RWPE1 (cell line): Measurements from ENCODE around the gene ASCC2.
A peak's percentile ranks its signal among the peaks of the same experiment; 100 is the strongest.

Experiments used
- CTCF ChIA-PET: fragments of 350-600 bp; sonication (Branson Sonifier 250); formaldehyde crosslinking; extraction: SDS; loops from one replicate; lab custom pipeline; 2021; lab: Yijun Ruan, JAX
- POLR2A ChIA-PET: fragments of 400-600 bp; formaldehyde crosslinking; extraction: SDS; loops from one replicate; lab custom pipeline; 2020; ENCODE audit warnings: antibody characterized with exemption; ENCODE audit not compliant: low non-redundant PET; lab: Yijun Ruan, JAX
- DNase-seq: peaks from one replicate; pipeline ENCODE4 v3.0.0; 2012; ENCODE audit warnings: low spot score
- H3K27ac ChIP-seq: fragments of 450-650 bp; 2 replicates; pipeline ENCODE4 v1.5.1; 2017
- TF ChIP-seq, protein P1 (sequence below): fragments of 450-650 bp; conservative IDR thresholded peaks from 2 replicates; pipeline ENCODE4 v1.5.1; 2017; ENCODE audit warnings: low read depth, mild to moderate bottlenecking

ASCC2 gene

DNA sequence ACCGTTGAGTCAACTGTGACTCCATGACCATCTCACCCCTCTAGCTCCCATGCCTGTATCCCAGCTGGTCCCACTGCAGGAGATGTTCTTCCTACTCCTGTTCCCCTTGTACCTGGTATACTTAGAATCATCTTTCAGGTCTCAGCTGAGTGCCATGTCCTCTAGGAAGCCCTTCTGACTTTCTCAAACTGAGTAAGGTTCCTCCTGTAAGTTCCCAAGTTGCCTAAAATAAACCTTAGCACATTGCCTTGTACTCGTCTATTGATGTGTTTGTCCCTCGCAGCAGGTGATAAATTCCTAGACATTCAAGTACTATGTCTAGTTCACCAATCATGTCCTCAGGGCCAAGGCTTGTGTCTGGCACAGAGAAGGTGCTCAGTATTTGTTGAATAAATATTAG, 18.4 kb upstream of the ASCC2 start:
- TF ChIP-seq, protein P1, sequence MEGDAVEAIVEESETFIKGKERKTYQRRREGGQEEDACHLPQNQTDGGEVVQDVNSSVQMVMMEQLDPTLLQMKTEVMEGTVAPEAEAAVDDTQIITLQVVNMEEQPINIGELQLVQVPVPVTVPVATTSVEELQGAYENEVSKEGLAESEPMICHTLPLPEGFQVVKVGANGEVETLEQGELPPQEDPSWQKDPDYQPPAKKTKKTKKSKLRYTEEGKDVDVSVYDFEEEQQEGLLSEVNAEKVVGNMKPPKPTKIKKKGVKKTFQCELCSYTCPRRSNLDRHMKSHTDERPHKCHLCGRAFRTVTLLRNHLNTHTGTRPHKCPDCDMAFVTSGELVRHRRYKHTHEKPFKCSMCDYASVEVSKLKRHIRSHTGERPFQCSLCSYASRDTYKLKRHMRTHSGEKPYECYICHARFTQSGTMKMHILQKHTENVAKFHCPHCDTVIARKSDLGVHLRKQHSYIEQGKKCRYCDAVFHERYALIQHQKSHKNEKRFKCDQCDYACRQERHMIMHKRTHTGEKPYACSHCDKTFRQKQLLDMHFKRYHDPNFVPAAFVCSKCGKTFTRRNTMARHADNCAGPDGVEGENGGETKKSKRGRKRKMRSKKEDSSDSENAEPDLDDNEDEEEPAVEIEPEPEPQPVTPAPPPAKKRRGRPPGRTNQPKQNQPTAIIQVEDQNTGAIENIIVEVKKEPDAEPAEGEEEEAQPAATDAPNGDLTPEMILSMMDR, result no peak
- no peak overlapping the region for H3K27ac ChIP-seq
- ChIA-PET CTCF (no interaction called here), POLR2A (no interaction called here)
- DNase-seq, result no peak

DNA sequence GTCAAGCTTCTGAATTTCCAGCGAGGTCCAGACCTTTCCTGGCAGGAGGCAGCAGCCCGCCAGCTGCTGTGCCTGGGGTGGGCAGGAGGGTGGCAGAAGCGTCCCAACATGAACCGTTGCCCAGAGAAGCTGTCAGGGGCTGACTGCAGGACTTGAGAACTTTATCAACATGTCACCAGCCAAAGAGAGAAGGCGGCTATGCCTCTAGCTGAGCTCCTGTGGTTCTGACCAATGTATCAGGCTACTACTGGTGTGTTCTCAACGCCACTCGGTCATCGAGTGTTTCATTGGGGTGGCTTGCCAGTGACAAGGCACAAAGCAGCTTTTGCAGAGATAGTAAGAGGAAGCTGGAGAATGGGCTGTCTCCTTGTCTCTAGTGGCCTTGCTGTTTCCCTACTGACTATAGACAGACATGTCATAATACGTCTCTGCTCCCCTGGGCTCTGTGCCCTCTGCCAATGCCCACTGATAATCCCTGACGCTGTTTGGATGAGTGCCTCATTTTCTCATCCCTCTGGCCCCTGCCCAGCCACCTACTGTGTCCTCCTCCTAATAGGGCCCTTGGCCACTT, 17.6 kb upstream of the ASCC2 start:
- ChIA-PET CTCF (no interaction called here), POLR2A (no interaction called here)
- DNase-seq, result no peak
- TF ChIP-seq, protein P1, result no peak
- no peak overlapping the region for H3K27ac ChIP-seq

DNA sequence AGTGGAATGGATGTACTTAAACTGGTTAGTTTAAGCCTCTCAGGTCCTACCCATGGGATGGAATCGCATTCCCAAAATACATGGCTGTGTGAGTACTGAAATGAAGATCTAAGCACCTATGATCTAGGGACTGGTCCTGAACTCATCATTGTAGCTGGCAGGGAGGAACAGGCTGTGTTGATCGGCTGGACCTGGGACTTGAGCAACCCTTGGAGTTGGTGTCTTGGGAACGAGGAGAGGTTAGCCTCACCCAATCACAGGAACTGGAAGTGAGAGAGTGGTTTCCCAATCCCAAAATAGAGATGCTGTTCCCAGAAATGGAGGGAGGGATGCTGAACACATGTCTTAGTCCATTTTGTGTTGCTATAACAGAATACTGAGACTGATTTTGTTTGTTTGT, 16.4 kb upstream of the ASCC2 start:
- DNase-seq, result no peak
- no peak overlapping the region for H3K27ac ChIP-seq
- POLR2A ChIA-PET, result no interaction called here
- CTCF ChIA-PET, result no interaction called here
- TF ChIP-seq, protein P1, result no peak

DNA sequence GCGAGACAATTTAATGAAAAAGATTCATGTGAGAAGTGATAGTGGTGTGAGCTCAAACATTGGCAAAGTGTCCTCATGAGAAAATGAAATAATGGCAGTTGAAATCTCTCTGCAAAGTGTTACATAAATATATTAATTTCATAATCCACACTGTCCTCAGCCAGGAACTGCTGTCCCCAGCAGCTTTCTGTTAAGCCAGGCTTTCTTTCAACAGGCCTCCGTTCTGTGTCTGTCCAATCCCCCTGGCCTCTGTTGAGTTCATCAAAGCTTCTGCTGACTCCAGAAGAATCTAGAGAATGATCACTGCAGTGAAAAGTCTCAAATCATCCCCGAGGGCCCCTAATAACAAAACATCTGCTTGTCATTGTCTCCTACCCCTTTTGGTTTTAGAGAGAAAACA, 10.0 kb upstream of the ASCC2 start:
- TF ChIP-seq, protein P1, result no peak
- ChIA-PET CTCF (no interaction called here), POLR2A (no interaction called here)
- no peak for DNase-seq
- H3K27ac ChIP-seq, result no peak overlapping the region

DNA sequence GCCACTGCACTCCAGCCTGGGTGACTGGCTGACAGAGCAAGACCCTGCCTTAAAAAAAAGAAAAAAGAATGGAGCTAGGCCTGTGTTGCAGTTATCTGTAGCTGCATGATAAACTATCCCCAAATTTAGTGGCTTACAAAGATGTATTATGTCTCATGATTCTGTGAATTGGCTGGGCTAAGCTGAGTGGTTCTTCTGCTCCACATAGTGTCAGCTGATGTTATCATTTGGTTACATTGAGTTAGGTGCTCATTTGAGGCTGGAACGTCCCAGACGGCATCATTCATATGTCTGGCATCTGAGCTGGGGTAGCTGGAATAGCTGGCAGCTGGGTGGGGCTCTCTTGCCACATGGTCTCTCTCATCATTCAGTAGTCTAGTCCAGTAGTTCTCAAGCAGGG, 8.2 kb upstream of the ASCC2 start:
- H3K27ac ChIP-seq, result no peak overlapping the region
- no peak for DNase-seq
- ChIA-PET POLR2A (interaction anchor here (0.6 kb wide), 1 partner anchor 91 kb away, joined by 9 read pairs; no protein-coding TSS in a partner anchor), CTCF (interaction anchor here (0.6 kb wide), 2 partner anchors 13 to 386 kb away, joined by 4 to 7 read pairs; no protein-coding TSS in a partner anchor)
- TF ChIP-seq, protein P1, result no peak

DNA sequence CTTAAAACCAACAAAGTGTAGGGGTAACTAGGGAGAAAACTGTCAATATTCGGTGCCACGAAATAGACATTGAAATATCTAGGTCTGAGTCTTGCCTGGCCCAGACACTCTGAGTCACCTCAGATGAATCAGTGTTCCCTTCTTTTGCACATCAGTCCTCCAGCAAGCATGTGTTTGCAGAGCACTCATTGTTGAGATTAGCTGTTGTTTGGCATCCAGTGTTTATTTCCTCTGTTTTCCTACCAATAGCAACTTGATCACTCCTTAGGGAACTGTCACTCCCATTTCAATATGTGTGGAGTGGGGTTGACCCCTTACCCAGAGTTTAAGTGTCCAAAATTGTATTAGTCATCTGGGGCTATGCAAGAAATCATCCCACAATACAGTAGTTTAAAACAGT, 4.7 kb upstream of the ASCC2 start:
- POLR2A ChIA-PET, result no interaction called here
- peak overlapping the region; percentile 89 for H3K27ac ChIP-seq
- peak; percentile 70 for DNase-seq
- CTCF ChIA-PET, result no interaction called here
- TF ChIP-seq, protein P1, result no peak
